SH-SY5Y (cell line): ENCODE results near the gene BANP.

Experiments
- GATA2 ChIP-seq: IDR thresholded peaks from 2 replicates; pipeline ENCODE4 v1.6.1; 2011; ENCODE audit warnings: mild to moderate bottlenecking, low read depth, low read length
- GATA3 ChIP-seq: IDR thresholded peaks from 2 replicates; pipeline ENCODE4 v1.6.1; 2011; ENCODE audit warnings: low read depth, mild to moderate bottlenecking, low read length, moderate library complexity

BANP gene

DNA sequence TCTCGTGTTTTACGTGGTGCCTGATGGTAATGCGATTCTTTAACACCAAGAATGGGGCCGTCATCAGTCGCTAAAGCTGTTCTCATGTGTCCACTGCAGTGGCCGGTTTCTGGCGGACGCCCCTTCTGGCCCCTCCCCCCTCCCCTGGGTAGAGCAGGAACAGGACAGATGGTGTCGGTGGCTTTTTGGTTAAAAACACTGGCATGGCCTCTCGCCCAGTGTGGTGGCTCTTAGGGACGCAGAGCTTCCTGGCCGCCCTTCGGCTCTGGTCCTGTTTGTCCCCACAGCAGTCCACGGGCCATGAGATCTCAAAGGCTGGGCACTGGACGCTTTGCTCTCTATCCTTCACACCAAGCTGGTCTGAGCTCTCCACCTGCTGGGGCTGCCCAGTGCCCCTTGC is 151.8 kb downstream of the BANP start:
- TF ChIP-seq GATA3 (no peak), GATA2 (no peak)

GRCh38 chr16:88103581-88104188 is 152.5 kb downstream of the BANP start:
- TF ChIP-seq GATA2 (no peak), GATA3 (no peak)

DNA sequence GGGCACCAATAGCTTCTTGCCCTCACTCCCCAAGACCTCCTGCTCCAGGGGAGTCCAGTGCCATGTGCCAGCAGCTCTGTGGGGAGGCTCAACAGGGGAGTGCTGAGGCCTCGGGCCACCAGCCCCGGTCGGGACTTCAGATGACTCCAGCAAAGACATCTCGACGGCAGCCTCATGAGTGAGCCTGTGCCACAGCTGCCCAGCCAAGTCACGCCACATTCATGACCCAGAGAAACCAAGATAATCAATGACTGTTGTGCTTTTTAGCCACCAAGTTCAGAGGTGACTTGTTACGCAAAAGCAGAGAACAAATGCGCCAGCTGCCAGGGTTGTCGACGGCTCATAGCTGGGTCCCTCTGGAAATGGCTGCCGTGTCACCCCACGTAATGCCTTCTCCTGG is 157.5 kb downstream of the BANP start:
- TF ChIP-seq GATA3 (no peak), GATA2 (no peak)

DNA sequence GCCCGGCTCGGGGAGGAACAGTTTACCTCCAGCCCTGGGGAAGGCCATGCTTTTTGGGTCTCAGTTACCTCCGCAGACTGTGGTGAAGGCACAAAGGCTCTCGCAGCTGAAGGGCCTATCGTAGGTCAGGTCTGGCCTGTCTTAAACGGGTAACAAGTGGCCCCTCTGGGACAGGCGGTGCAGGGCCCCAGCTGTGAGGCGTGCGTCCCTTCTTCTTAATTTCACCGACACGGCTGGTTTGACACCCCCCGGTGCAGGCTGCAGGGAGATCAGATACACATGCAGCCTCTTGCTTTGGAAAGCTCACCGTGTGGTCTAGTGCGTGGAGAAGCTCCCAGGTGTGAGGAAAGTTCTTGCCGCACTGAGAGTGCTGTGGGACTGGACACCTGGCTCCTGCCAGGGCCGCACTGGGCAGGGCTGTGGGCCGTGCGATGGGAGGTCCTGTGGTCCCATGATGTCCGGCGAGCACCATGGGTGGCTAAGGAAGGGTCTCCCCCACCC is 162.4 kb downstream of the BANP start:
- TF ChIP-seq GATA3 (no peak), GATA2 (no peak)

GRCh38 chr16:88116121-88116520 is 164.9 kb downstream of the BANP start:
- TF ChIP-seq GATA2: no peak
- TF ChIP-seq GATA3: no peak

DNA sequence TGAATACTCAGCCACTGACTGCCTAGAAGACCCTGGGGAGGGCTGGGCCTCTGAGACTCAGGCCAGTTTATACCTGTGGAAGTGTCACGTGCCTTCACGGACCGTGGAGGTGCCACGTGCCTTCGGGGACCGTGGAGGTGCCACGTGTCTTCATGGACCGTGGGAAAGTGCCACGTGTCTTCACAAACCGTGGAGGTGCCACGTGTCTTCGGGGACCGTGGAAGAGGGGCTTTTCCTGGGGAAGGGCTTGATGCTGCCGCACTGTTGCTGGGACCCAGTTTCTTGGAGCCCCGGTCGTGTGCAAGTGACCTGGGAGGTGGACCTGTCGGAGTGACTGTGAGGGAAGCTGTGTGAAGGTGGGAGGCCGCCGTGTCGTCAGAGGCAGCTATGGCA is 166.2 kb downstream of the BANP start:
- TF ChIP-seq GATA3: no peak
- TF ChIP-seq GATA2: no peak

GRCh38 chr16:88118376-88118775 is 167.1 kb downstream of the BANP start:
- TF ChIP-seq GATA2 (no peak), GATA3 (no peak)

DNA sequence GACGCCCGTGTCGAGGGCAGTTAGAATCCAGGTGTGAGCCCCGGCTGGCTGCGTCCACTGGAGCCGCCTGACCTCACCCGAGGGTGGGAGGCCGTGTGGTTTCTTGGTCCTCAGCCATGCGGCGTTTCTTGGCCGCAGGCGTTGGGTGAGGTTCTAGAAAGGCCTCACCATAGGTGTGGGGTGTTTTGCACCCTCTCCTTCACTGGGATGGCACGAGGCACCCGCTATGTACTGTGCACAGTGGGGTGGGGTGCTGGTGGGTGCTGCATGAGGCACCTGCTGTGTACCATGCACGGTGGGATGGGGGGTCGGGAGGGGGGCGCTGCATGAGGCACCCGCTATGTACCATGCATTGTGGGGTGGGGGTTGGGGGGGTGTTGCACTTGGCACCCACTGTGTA is 169.6 kb downstream of the BANP start:
- TF ChIP-seq GATA3 (no peak), GATA2 (no peak)

GRCh38 chr16:88121886-88122580 is 170.8 kb downstream of the BANP start:
- TF ChIP-seq GATA3: no peak
- TF ChIP-seq GATA2: no peak
